ENCODE data around the gene MSI2. TPM values are rescaled to one million over a fixed set of nuclear protein-coding genes. Genes with fewer than 3 reads are reported as not detected.

MSI2 gene
- total RNA-seq, 2 experiments from 2014 or later: 59.6 to 61.7 TPM

GRCh38 chr17:57451643-57452042, 195.3 kb downstream of the MSI2 start:
- H3K27me3 Mint-ChIP-seq: no peaks in the 10 kb centered on the region
- ChIA-PET POLR2A (interaction anchor here (0.5 to 1.1 kb wide), 3 partner anchors 11 to 173 kb away, joined by 3 to 4 read pairs (median 3); no protein-coding TSS in a partner anchor), CTCF (interaction anchor here (1.0 to 1.9 kb wide), 4 partner anchors 10 to 220 kb away, joined by 4 to 8 read pairs (median 6); no protein-coding TSS in a partner anchor)
- no peak overlapping the region for H3K27ac Mint-ChIP-seq
- H3K4me1 Mint-ChIP-seq (ENCODE audit: low read depth): peaks cover 58% of the 10 kb centered on the region
- intact Hi-C loops (cut with micrococcal nuclease): no loop called here
- no peaks in the 10 kb centered on the region for H3K9me3 Mint-ChIP-seq
- no peak overlapping the region for H3K4me3 Mint-ChIP-seq
- TF ChIP-seq CTCF (IDR thresholded peaks at IDR 0.05): no peak
- no peak for ATAC-seq
- DNase-seq: no peak
- peaks cover 15% of the 10 kb centered on the region for H3K36me3 Mint-ChIP-seq (ENCODE audit: low read depth)

- POLR2A ChIA-PET: interaction anchor here (1.3 to 2.7 kb wide), 3 partner anchors 7 to 13 kb away, joined by 6 to 24 read pairs (median 11); no protein-coding TSS in a partner anchor
- peaks cover 59% of the 10 kb centered on the region for H3K4me1 Mint-ChIP-seq (ENCODE audit: low read depth)
- ATAC-seq: no peak
- no peak overlapping the region for H3K4me3 Mint-ChIP-seq
- no peaks in the 10 kb centered on the region for H3K27me3 Mint-ChIP-seq
- CTCF ChIA-PET: interaction anchor here (0.8 to 2.3 kb wide), 8 partner anchors 10 to 218 kb away, joined by 3 to 17 read pairs (median 4); no protein-coding TSS in a partner anchor
- H3K36me3 Mint-ChIP-seq (ENCODE audit: low read depth): peaks cover 18% of the 10 kb centered on the region
- no peak overlapping the region for H3K27ac Mint-ChIP-seq
- TF ChIP-seq CTCF (IDR thresholded peaks at IDR 0.05): no peak
- no peak for DNase-seq
- no peaks in the 10 kb centered on the region for H3K9me3 Mint-ChIP-seq
- intact Hi-C loops (cut with micrococcal nuclease): no loop called here
These were observed 197.6 kb downstream of the MSI2 start for GRCh38 chr17:57453841-57454425.

GRCh38 chr17:57454729-57455062, 198.4 kb downstream of the MSI2 start:
- intact Hi-C loops (cut with micrococcal nuclease): loop anchor here (5.0 kb wide), 1 partner anchor 148 kb away; no protein-coding TSS in a partner anchor
- no peaks in the 10 kb centered on the region for H3K9me3 Mint-ChIP-seq
- CTCF ChIA-PET: interaction anchor here (0.8 to 2.3 kb wide), 11 partner anchors 8 to 217 kb away, joined by 3 to 17 read pairs (median 3); no protein-coding TSS in a partner anchor
- TF ChIP-seq CTCF (IDR thresholded peaks at IDR 0.05): no peak
- peak overlapping the region; percentile 57 for H3K4me3 Mint-ChIP-seq
- POLR2A ChIA-PET: interaction anchor here (1.3 to 2.7 kb wide), 3 partner anchors 8 to 14 kb away, joined by 6 to 24 read pairs (median 11); no protein-coding TSS in a partner anchor
- H3K36me3 Mint-ChIP-seq (ENCODE audit: low read depth): peaks cover 18% of the 10 kb centered on the region
- ATAC-seq (no peak), DNase-seq (no peak)
- peaks cover 64% of the 10 kb centered on the region for H3K4me1 Mint-ChIP-seq (ENCODE audit: low read depth)
- H3K27ac Mint-ChIP-seq: peak overlapping the region; percentile 94
- H3K27me3 Mint-ChIP-seq: no peaks in the 10 kb centered on the region

- H3K4me1 Mint-ChIP-seq (ENCODE audit: low read depth): peaks cover 68% of the 10 kb centered on the region
- peak; percentile 73 for ATAC-seq
- peak overlapping the region; percentile 57 for H3K4me3 Mint-ChIP-seq
- peak; percentile 81 for DNase-seq
- H3K9me3 Mint-ChIP-seq: no peaks in the 10 kb centered on the region
- H3K27ac Mint-ChIP-seq: peak overlapping the region; percentile 94
- intact Hi-C loops (cut with micrococcal nuclease): loop anchor here (5.0 kb wide), 1 partner anchor 147 kb away; no protein-coding TSS in a partner anchor
- H3K27me3 Mint-ChIP-seq: no peaks in the 10 kb centered on the region
- no peak for TF ChIP-seq CTCF (IDR thresholded peaks at IDR 0.05)
- H3K36me3 Mint-ChIP-seq (ENCODE audit: low read depth): peaks cover 18% of the 10 kb centered on the region
- ChIA-PET POLR2A (interaction anchor here (1.3 to 2.7 kb wide), 3 partner anchors 9 to 15 kb away, joined by 6 to 24 read pairs (median 11); no protein-coding TSS in a partner anchor), CTCF (interaction anchor here (1.0 to 2.3 kb wide), 10 partner anchors 8 to 217 kb away, joined by 3 to 17 read pairs (median 4); no protein-coding TSS in a partner anchor)
These were observed 199.0 kb downstream of the MSI2 start for GRCh38 chr17:57455063-57455914.

Data from activated CD8-positive, alpha-beta T cell treated with anti-CD3 and anti-CD28 coated beads for 36 hours (primary cell).